K562 (cell line): ENCODE results near the gene SCAPER. TPM values are rescaled to one million over a fixed set of nuclear protein-coding genes. Genes with fewer than 3 reads are reported as not detected.

ENCODE experiments used
- ATAC-seq: fragments of 200-7000 bp; cut with Tn5 transposase; 3 replicates; pipeline ENCODE4 v1.9.1; 2020; ENCODE audit warnings: moderate library complexity
- BruUV-seq: library from RNA; stranded (reverse); fragments of 400-500 nt; replicated peaks from 2 replicates; lab custom pipeline; 2021; lab: Mats Ljungman, UMichigan
- CTCF ChIA-PET: fragments of 300-600 bp; formaldehyde crosslinking; extraction: SDS; loops from one replicate; lab custom pipeline; 2021; ENCODE audit warnings: low intra/inter-chr PET ratio; lab: Yijun Ruan, JAX
- POLR2A ChIA-PET: fragments of 300-600, 350-650 bp; sonication (Branson Sonifier 250); formaldehyde crosslinking; extraction: SDS; loops from one replicate; lab custom pipeline; 2021; ENCODE audit warnings: antibody characterized with exemption, inconsistent platforms; lab: Yijun Ruan, JAX
- DNase-seq, 4 experiments: peaks; one replicate each; pipeline versions ENCODE4 v3.0.0 to v3.0.0-alpha.2; 2011 to 2018; ENCODE audit warnings: low spot score in 3 of 4, mixed read lengths in 3 of 4; ENCODE audit errors: extremely low read depth in 1 of 4
- FAIRE-seq: peaks from 2 replicates; lab custom pipeline; 2011; peaks lifted over from hg19 to GRCh38; lab: Jason Lieb, UNC
- H2AFZ ChIP-seq: 2 replicates; pipeline ENCODE4 v1.6.0; 2011; ENCODE audit warnings: low read depth, low read length, control low read depth, inconsistent platforms
- H3K27ac ChIP-seq: fragments of 200-600 bp; 3 replicates; pipeline ENCODE4 v1.8.0; 2011; ENCODE audit warnings: low read depth, mild to moderate bottlenecking, control low read depth, inconsistent platforms, low read length, moderate library complexity, mixed read lengths; ENCODE audit errors: extremely low read depth
- H3K27me3 ChIP-seq, 2 experiments: fragments of 300-600 bp in 1 of 2; 2 replicates in 1 of 2; 3 replicates in 1 of 2; pipeline versions ENCODE4 v1.6.0 to v1.8.0; 2011; ENCODE audit warnings: inconsistent platforms in 2 of 2, low read length in 2 of 2, mild to moderate bottlenecking in 1 of 2, mixed read lengths in 1 of 2, moderate library complexity in 1 of 2; ENCODE audit not compliant: control insufficient read depth in 2 of 2, insufficient read depth in 2 of 2
- H3K36me3 ChIP-seq: fragments of 300-600 bp; 3 replicates; pipeline ENCODE4 v1.8.0; 2011; ENCODE audit warnings: mild to moderate bottlenecking, low read length, inconsistent platforms; ENCODE audit not compliant: control insufficient read depth, insufficient read depth
- H3K4me1 ChIP-seq, 2 experiments: fragments of 200-600 bp in 1 of 2; replicated peaks in 1 of 2; 2 replicates in 1 of 2; 3 replicates in 1 of 2; pipeline versions ENCODE4 v1.5.1 to v1.8.0; 2011; ENCODE audit warnings: inconsistent platforms in 2 of 2, low read length in 2 of 2, mild to moderate bottlenecking in 1 of 2, mixed read lengths in 1 of 2, moderate library complexity in 1 of 2; ENCODE audit not compliant: control insufficient read depth in 2 of 2, insufficient read depth in 2 of 2
- H3K4me2 ChIP-seq: 2 replicates; pipeline ENCODE4 v1.6.1; 2011; ENCODE audit warnings: low read length, control low read depth, inconsistent platforms, mixed read lengths; ENCODE audit not compliant: insufficient read depth
- H3K4me3 ChIP-seq: fragments of 200-600 bp; sonication (generic), shearing (Covaris generic); 2 replicates; pipeline ENCODE4 v1.5.1; 2016; ENCODE audit warnings: control low read depth, inconsistent platforms
- H3K79me2 ChIP-seq: fragments of 200-600 bp; 3 replicates; pipeline ENCODE4 v1.8.0; 2011; ENCODE audit warnings: low read length, inconsistent platforms; ENCODE audit not compliant: control insufficient read depth, insufficient read depth
- H3K9ac ChIP-seq, 2 experiments: 2 replicates each; pipeline versions ENCODE4 v1.6.0 to v1.6.1; 2011; ENCODE audit warnings: low read depth in 2 of 2, low read length in 2 of 2, control low read depth in 1 of 2, inconsistent platforms in 1 of 2, mild to moderate bottlenecking in 1 of 2, mixed read lengths in 1 of 2; ENCODE audit not compliant: insufficient read depth in 1 of 2
- H3K9me1 ChIP-seq: one replicate; pipeline ENCODE4 v1.6.0; 2011; ENCODE audit warnings: inconsistent platforms, mild to moderate bottlenecking, low read length, moderate library complexity; ENCODE audit not compliant: control insufficient read depth, insufficient read depth
- H3K9me3 ChIP-seq: replicated peaks from 2 replicates; pipeline ENCODE4 v1.5.1; 2011; ENCODE audit warnings: low read depth, low read length, inconsistent platforms; ENCODE audit not compliant: control insufficient read depth, insufficient read depth
- H4K20me1 ChIP-seq: replicated peaks from 2 replicates; pipeline ENCODE4 v1.6.1; 2011; ENCODE audit warnings: low read length, inconsistent platforms, mixed read lengths; ENCODE audit not compliant: control insufficient read depth, insufficient read depth
- GTF2B ChIP-seq: IDR thresholded peaks from 2 replicates; pipeline ENCODE4 v1.6.1; 2011; ENCODE audit not compliant: insufficient read length; ENCODE audit errors: extremely low read depth
- KLF10 ChIP-seq: fragments of 250-450 bp; sonication (Bioruptor Pico); IDR thresholded peaks from 2 replicates; pipeline ENCODE4 v1.6.1; 2021; ENCODE audit warnings: matching md5 sums
- LARP7 ChIP-seq: fragments of 450-650 bp; IDR thresholded peaks from 2 replicates; pipeline ENCODE4 v1.6.1; 2016
- PHB2 ChIP-seq: fragments of 450-650 bp; IDR thresholded peaks from 2 replicates; pipeline ENCODE4 v1.6.1; 2017; ENCODE audit warnings: low read depth
- RERE ChIP-seq: sonication (generic); formaldehyde crosslinking; IDR thresholded peaks from 2 replicates; pipeline ENCODE4 v1.8.0; 2023; ENCODE audit warnings: missing genetic modification reagents, mild to moderate bottlenecking, borderline replicate concordance
- RFX7 ChIP-seq: fragments of 250-450 bp; sonication (Bioruptor Pico); IDR thresholded peaks from 2 replicates; pipeline ENCODE4 v1.5.1; 2021; ENCODE audit warnings: mild to moderate bottlenecking
- RUNX1 ChIP-seq: sonication (generic); IDR thresholded peaks from 2 replicates; pipeline ENCODE4 v1.6.1; 2016; ENCODE audit warnings: antibody characterized with exemption, low read depth
- SMAD2 ChIP-seq: fragments of 150-350 bp; IDR thresholded peaks from 2 replicates; pipeline ENCODE4 v1.6.1; 2014; ENCODE audit warnings: low read depth, mild to moderate bottlenecking, low read length
- SRSF3 ChIP-seq: fragments of 200-400 bp; formaldehyde crosslinking; IDR thresholded peaks from 2 replicates; pipeline ENCODE4 v1.6.1; 2016; ENCODE audit warnings: mild to moderate bottlenecking, low read length, moderate library complexity; ENCODE audit not compliant: insufficient read depth
- TEAD2 ChIP-seq: fragments of 450-650 bp; IDR thresholded peaks from 2 replicates; pipeline ENCODE4 v1.6.1; 2016; ENCODE audit warnings: missing genetic modification characterization, control low read depth, missing compliant biosample characterization
- TFE3 ChIP-seq: fragments of 450-650 bp; formaldehyde crosslinking; IDR thresholded peaks from 2 replicates; pipeline ENCODE4 v1.4.0; 2020; ENCODE audit warnings: mild to moderate bottlenecking, mixed read lengths
- ZBTB9 ChIP-seq: fragments of 450-650 bp; formaldehyde crosslinking; IDR thresholded peaks from 2 replicates; pipeline ENCODE4 v1.4.0; 2020; ENCODE audit warnings: mild to moderate bottlenecking, moderate library complexity
- ZNF184 ChIP-seq: sonication (generic); formaldehyde crosslinking; IDR thresholded peaks from 2 replicates; pipeline ENCODE4 v1.5.0; 2020; ENCODE audit warnings: missing genetic modification reagents
- ZNF511 ChIP-seq: sonication (generic); formaldehyde crosslinking; IDR thresholded peaks from 2 replicates; pipeline ENCODE4 v1.8.0; 2022; ENCODE audit warnings: mild to moderate bottlenecking, missing genetic modification reagents
- ZNF77 ChIP-seq: fragments of 250-450 bp; sonication (Bioruptor Pico); IDR thresholded peaks from 2 replicates; pipeline ENCODE4 v1.5.0; 2020
- WGBS: fragments of 100-300 bp; shearing (Covaris generic); methylation state at CpG from one replicate; pipeline ENCODE4 v1.1.6; 2016; ENCODE audit warnings: low coverage, mixed read lengths; ENCODE audit not compliant: insufficient coverage; ENCODE audit errors: missing lambda C conversion rate; 5-methylcytosine and 5-hydroxymethylcytosine counted together
- in situ Hi-C: fragments of 300-500 bp; cut with MboI; formaldehyde crosslinking; loops from 4 replicates; pipeline ENCODE4 v1.15.0; 2018; ENCODE audit warnings: inconsistent platforms, mixed read lengths
- intact Hi-C: fragments of 100-400 bp; cut with micrococcal nuclease; formaldehyde crosslinking; loops from 2 replicates; pipeline ENCODE4 v1.14.2; 2022
- polyA plus RNA-seq, 8 experiments: library from polyadenylated mRNA; depleted of rRNA in 4 of 8; stranded (reverse) in 5 of 8; unstranded in 3 of 8; fragments of >200 nt; fragmentation: Nextera tagmentation in 2 of 8; fragmentation: Illumina TruSeq in 1 of 8; extraction: Ambion mirVana in 2 of 8; extraction: Trizol in 1 of 8; gene quantifications; 2 replicates each; pipeline versions ENCODE4 v1.2.1 to v1.2.3, GENCODE V29; 2011 to 2014; ENCODE audit warnings: inconsistent platforms in 1 of 8, missing spikeins in 1 of 8
- total RNA-seq, 7 experiments: library from RNA; depleted of rRNA in 6 of 7; stranded (reverse); fragments of >200 nt in 6 of 7; fragmentation: Illumina TruSeq in 2 of 7; extraction: Trizol in 2 of 7; gene quantifications; 2 replicates each; pipeline versions ENCODE4 v1.2.1 to v1.2.3, GENCODE V29; 2011 to 2021; ENCODE audit warnings: low replicate concordance in 1 of 7

SCAPER gene
- total and polyA plus RNA-seq, 9 of the 15 experiments (the other 6 are each of a cell fraction or from before 2014, with no cell fraction given) = 1.3 to 5.7 (median 3.2) TPM

GRCh38 chr15:76753131-76753530 lies 152.0 kb downstream of the SCAPER start:
- H3K27me3 ChIP-seq = no peaks in the 10 kb centered on the region
- H3K9ac ChIP-seq = no peak overlapping the region
- H3K9me3 ChIP-seq = no peaks in the 10 kb centered on the region
- no peak overlapping the region for H3K27ac ChIP-seq
- no peaks in the 10 kb centered on the region for H3K79me2 ChIP-seq
- H3K4me2 ChIP-seq = no peak overlapping the region
- CTCF ChIA-PET = no interaction called here
- POLR2A ChIA-PET = no interaction called here
- intact Hi-C loops = no loop called here
- FAIRE-seq (no peak), ATAC-seq (no peak), DNase-seq (no peak)
- in situ Hi-C loops = no loop called here
- H4K20me1 ChIP-seq = no peaks in the 10 kb centered on the region
- no peak overlapping the region for H2AFZ ChIP-seq
- no peaks in the 10 kb centered on the region for H3K9me1 ChIP-seq
- H3K4me1 ChIP-seq = no peaks in the 10 kb centered on the region
- BruUV-seq = no TSS peak
- WGBS = 39% methylated on average over 1 of the region's 1 CpG
- H3K36me3 ChIP-seq = no peaks in the 10 kb centered on the region
- no peak overlapping the region for H3K4me3 ChIP-seq
- TF ChIP-seq GTF2B = no peak
- no peak for TF ChIP-seq ZNF511 (CRISPR knock-in tag)
- TF ChIP-seq ZNF77 = no peak
- TF ChIP-seq TFE3 (CRISPR knock-in tag) = no peak
- TF ChIP-seq SMAD2 = no peak
- no peak for TF ChIP-seq RUNX1
- no peak for TF ChIP-seq TEAD2 (tag)
- TF ChIP-seq KLF10 (CRISPR knock-in tag) = no peak
- TF ChIP-seq RERE (CRISPR knock-in tag) = no peak
- TF ChIP-seq PHB2 = no peak
- no peak for TF ChIP-seq ZNF184 (CRISPR knock-in tag)
- TF ChIP-seq SRSF3 = no peak
- no peak for TF ChIP-seq RFX7 (CRISPR knock-in tag)
- TF ChIP-seq LARP7 = no peak
- no peak for TF ChIP-seq ZBTB9 (CRISPR knock-in tag)
